ENCODE measurements around the gene FBXL16.

DNA sequence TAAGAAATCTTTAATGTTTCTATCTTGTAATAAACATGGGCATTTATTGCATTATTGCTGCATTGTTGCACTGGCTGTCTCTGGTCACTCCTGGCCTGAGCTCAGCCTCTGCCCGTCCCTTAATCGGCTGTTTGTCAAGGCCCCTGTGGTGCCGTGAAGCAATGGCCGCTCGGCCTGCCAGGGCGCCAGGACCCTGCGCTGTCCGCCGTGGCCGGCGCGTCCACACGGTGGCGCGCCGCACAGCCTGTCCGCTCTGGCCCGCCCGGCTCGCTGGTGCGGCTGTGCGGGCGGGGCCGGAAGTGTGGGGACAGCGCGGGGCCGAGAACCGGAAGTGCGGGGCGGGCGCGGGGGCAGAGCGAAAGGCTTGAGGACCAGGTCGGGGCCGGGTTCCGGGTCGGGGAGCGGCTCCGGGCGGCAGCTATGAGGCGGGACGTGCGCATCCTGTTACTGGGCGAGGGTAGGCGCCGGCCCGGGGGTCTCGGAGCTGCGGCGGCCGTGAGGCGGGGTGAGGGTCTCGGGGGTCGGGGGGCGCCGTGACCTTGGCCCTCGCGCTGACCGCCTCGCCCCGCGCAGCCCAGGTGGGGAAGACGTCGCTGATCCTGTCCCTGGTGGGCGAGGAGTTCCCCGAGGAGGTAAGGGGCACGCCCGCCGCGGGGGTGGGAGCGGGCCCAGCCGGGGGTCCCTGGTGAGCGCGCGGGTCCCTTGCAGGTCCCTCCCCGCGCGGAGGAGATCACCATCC lies 37.7 kb downstream of the FBXL16 start, which contains the start of gene RHOT2:
- TF ChIP-seq, protein P1, sequence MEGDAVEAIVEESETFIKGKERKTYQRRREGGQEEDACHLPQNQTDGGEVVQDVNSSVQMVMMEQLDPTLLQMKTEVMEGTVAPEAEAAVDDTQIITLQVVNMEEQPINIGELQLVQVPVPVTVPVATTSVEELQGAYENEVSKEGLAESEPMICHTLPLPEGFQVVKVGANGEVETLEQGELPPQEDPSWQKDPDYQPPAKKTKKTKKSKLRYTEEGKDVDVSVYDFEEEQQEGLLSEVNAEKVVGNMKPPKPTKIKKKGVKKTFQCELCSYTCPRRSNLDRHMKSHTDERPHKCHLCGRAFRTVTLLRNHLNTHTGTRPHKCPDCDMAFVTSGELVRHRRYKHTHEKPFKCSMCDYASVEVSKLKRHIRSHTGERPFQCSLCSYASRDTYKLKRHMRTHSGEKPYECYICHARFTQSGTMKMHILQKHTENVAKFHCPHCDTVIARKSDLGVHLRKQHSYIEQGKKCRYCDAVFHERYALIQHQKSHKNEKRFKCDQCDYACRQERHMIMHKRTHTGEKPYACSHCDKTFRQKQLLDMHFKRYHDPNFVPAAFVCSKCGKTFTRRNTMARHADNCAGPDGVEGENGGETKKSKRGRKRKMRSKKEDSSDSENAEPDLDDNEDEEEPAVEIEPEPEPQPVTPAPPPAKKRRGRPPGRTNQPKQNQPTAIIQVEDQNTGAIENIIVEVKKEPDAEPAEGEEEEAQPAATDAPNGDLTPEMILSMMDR (IDR thresholded peaks at IDR 0.05), result peak; percentile 83 to 98 (median 93)
- no peak for TF ChIP-seq POLR2A (IDR thresholded peaks at IDR 0.05)
